Measurements from ENCODE around the gene TNRC18.

TNRC18 gene

DNA sequence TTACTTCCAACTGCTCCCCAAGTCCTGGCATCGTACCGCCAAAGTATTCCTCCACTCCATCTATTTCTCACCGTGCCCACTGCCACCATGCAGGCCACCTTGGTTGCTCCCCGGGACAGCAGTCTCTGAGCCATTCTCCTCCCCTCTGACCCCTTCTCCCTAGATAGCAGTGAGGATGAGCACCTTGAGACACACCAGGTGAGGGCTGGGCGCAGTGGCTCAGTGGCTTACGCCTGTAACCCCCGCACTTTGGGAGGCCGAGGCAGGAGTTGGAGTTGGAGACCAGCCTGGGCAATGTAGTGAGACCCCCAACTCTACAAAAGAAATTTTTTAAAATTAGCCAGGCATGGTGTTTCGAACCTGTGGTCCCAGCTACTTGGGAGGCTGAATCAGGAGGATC lies 136.7 kb downstream of the TNRC18 start:
- no peak overlapping the region for H3K9ac ChIP-seq (ENCODE audit: low read length)
- no peak overlapping the region for H3K4me2 ChIP-seq (ENCODE audit: low read length)
- no peak for TF ChIP-seq EZH2 (IDR thresholded peaks at IDR 0.05; ENCODE audit: borderline replicate concordance, low read length)
- TF ChIP-seq, protein P1, sequence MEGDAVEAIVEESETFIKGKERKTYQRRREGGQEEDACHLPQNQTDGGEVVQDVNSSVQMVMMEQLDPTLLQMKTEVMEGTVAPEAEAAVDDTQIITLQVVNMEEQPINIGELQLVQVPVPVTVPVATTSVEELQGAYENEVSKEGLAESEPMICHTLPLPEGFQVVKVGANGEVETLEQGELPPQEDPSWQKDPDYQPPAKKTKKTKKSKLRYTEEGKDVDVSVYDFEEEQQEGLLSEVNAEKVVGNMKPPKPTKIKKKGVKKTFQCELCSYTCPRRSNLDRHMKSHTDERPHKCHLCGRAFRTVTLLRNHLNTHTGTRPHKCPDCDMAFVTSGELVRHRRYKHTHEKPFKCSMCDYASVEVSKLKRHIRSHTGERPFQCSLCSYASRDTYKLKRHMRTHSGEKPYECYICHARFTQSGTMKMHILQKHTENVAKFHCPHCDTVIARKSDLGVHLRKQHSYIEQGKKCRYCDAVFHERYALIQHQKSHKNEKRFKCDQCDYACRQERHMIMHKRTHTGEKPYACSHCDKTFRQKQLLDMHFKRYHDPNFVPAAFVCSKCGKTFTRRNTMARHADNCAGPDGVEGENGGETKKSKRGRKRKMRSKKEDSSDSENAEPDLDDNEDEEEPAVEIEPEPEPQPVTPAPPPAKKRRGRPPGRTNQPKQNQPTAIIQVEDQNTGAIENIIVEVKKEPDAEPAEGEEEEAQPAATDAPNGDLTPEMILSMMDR (IDR thresholded peaks at IDR 0.05; ENCODE audit: low read length) = no peak
- H4K20me1 ChIP-seq (ENCODE audit: insufficient read depth, low read length) = no peaks in the 10 kb centered on the region
- H3K9me2 ChIP-seq (ENCODE audit: low read depth, low read length) = no peaks in the 10 kb centered on the region
- H3K27ac ChIP-seq (ENCODE audit: low read depth, low read length, poor library complexity, severe bottlenecking) = no peak overlapping the region
- H3K27me3 ChIP-seq (ENCODE audit: insufficient read depth, low read length) = no peaks in the 10 kb centered on the region; the same call in 1 of the 2 replicates
- no peaks in the 10 kb centered on the region for H3K36me3 ChIP-seq (ENCODE audit: insufficient read depth, low read length)
- no peaks in the 10 kb centered on the region for H3F3A ChIP-seq (ENCODE audit: insufficient read depth, low read length)
- no peaks in the 10 kb centered on the region for H3K9me3 ChIP-seq (ENCODE audit: low read length)
- no peaks in the 10 kb centered on the region for H3K79me2 ChIP-seq (ENCODE audit: insufficient read depth, low read length)
- H3K4me3 ChIP-seq (ENCODE audit: low read depth, low read length, poor library complexity, severe bottlenecking) = no peak overlapping the region
- H3K4me1 ChIP-seq (ENCODE audit: insufficient read depth, low read length, severe bottlenecking) = peaks cover 3% of the 10 kb centered on the region
- H2AFZ ChIP-seq (ENCODE audit: low read length) = no peak overlapping the region

- H4K20me1 ChIP-seq (ENCODE audit: insufficient read depth, low read length) = no peaks in the 10 kb centered on the region
- H3K27me3 ChIP-seq (ENCODE audit: insufficient read depth, low read length) = peaks cover 2% of the 10 kb centered on the region; the same call in 1 of the 2 replicates
- H3K9me3 ChIP-seq (ENCODE audit: low read length) = no peaks in the 10 kb centered on the region
- TF ChIP-seq, protein P1 (IDR thresholded peaks at IDR 0.05; ENCODE audit: low read length) = peak; percentile 47; the same call in 1 of the 2 replicates
- TF ChIP-seq EZH2 (IDR thresholded peaks at IDR 0.05; ENCODE audit: borderline replicate concordance, low read length) = no peak
- no peak overlapping the region for H3K4me3 ChIP-seq (ENCODE audit: low read depth, low read length, poor library complexity, severe bottlenecking)
- no peaks in the 10 kb centered on the region for H3F3A ChIP-seq (ENCODE audit: insufficient read depth, low read length)
- H3K9ac ChIP-seq (ENCODE audit: low read length) = no peak overlapping the region
- peaks cover 3% of the 10 kb centered on the region for H3K4me1 ChIP-seq (ENCODE audit: insufficient read depth, low read length, severe bottlenecking)
- no peaks in the 10 kb centered on the region for H3K9me2 ChIP-seq (ENCODE audit: low read depth, low read length)
- no peaks in the 10 kb centered on the region for H3K36me3 ChIP-seq (ENCODE audit: insufficient read depth, low read length)
- H3K27ac ChIP-seq (ENCODE audit: low read depth, low read length, poor library complexity, severe bottlenecking) = no peak overlapping the region
- H3K4me2 ChIP-seq (ENCODE audit: low read length) = no peak overlapping the region
- no peaks in the 10 kb centered on the region for H3K79me2 ChIP-seq (ENCODE audit: insufficient read depth, low read length)
- H2AFZ ChIP-seq (ENCODE audit: low read length) = no peak overlapping the region
These were observed 139.0 kb downstream of the TNRC18 start for GRCh38 chr7:5284304-5285281.

GRCh38 chr7:5283421-5284303 lies 140.0 kb downstream of the TNRC18 start:
- Histone ChIP-seq H3K4me2 (ENCODE audit: low read length) (peak overlapping the region; percentile 32; the same call in 1 of the 2 replicates), H3F3A (ENCODE audit: insufficient read depth, low read length) (no peaks in the 10 kb centered on the region), H3K9ac (ENCODE audit: low read length) (no peak overlapping the region), H4K20me1 (ENCODE audit: insufficient read depth, low read length) (no peaks in the 10 kb centered on the region), H3K79me2 (ENCODE audit: insufficient read depth, low read length) (no peaks in the 10 kb centered on the region), H3K9me3 (ENCODE audit: low read length) (no peaks in the 10 kb centered on the region), H3K27me3 (ENCODE audit: insufficient read depth, low read length) (peaks cover 3% of the 10 kb centered on the region; the same call in 1 of the 2 replicates), H2AFZ (ENCODE audit: low read length) (no peak overlapping the region), H3K4me3 (ENCODE audit: low read depth, low read length, poor library complexity, severe bottlenecking) (peak overlapping the region; percentile 38), H3K4me1 (ENCODE audit: insufficient read depth, low read length, severe bottlenecking) (peaks cover 3% of the 10 kb centered on the region), H3K36me3 (ENCODE audit: insufficient read depth, low read length) (no peaks in the 10 kb centered on the region), H3K9me2 (ENCODE audit: low read depth, low read length) (no peaks in the 10 kb centered on the region), H3K27ac (ENCODE audit: low read depth, low read length, poor library complexity, severe bottlenecking) (no peak overlapping the region)
- TF ChIP-seq, protein P1 (IDR thresholded peaks at IDR 0.05; ENCODE audit: low read length) = no peak
- TF ChIP-seq EZH2 (IDR thresholded peaks at IDR 0.05; ENCODE audit: borderline replicate concordance, low read length) = no peak
